ENCODE measurements around the gene EPHB6. TPM values are rescaled to one million over a fixed set of nuclear protein-coding genes. Genes with fewer than 3 reads are reported as not detected.

Gene EPHB6
- polyA plus RNA-seq, 1 donor from 2014 or later: 25.3 TPM

DNA sequence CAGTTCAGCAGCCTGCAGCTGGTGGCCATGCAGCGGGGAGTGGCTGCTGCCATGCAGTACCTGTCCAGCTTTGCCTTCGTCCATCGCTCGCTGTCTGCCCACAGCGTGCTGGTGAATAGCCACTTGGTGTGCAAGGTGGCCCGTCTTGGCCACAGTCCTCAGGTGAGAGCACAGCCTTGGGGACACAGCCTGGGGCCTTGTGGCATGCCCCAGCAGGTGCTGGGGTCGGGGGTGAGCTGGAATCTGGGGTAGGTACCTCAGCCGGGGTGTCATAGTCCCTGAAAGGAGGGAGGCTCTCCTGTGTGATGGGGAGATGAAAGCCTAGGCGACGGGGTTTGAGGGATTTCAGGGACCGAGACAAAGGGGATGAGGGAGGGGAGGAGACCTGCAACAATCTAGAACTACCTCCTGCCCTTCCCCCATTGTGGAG is 14.1 kb downstream of the EPHB6 start:
- no peaks in the 10 kb centered on the region for H3F3A ChIP-seq (ENCODE audit: insufficient read depth, low read length, poor library complexity, severe bottlenecking)
- H2AFZ ChIP-seq (ENCODE audit: low read depth, low read length): no peak overlapping the region
- H3K9me3 ChIP-seq (ENCODE audit: low read length): no peaks in the 10 kb centered on the region
- H3K27me3 ChIP-seq (ENCODE audit: insufficient read depth, low read depth, low read length): no peaks in the 10 kb centered on the region
- no peak overlapping the region for H3K9ac ChIP-seq (ENCODE audit: low read length)
- H4K20me1 ChIP-seq (ENCODE audit: insufficient read depth): no peaks in the 10 kb centered on the region
- H3K27ac ChIP-seq (ENCODE audit: low read length): no peak overlapping the region
- H3K4me2 ChIP-seq (ENCODE audit: low read length): no peak overlapping the region
- no peak for TF ChIP-seq SMC3 (conservative IDR thresholded peaks at IDR 0.05; ENCODE audit: poor library complexity)
- no peak for TF ChIP-seq REST (IDR thresholded peaks at IDR 0.05; ENCODE audit: borderline replicate concordance)
- TF ChIP-seq, protein P1, sequence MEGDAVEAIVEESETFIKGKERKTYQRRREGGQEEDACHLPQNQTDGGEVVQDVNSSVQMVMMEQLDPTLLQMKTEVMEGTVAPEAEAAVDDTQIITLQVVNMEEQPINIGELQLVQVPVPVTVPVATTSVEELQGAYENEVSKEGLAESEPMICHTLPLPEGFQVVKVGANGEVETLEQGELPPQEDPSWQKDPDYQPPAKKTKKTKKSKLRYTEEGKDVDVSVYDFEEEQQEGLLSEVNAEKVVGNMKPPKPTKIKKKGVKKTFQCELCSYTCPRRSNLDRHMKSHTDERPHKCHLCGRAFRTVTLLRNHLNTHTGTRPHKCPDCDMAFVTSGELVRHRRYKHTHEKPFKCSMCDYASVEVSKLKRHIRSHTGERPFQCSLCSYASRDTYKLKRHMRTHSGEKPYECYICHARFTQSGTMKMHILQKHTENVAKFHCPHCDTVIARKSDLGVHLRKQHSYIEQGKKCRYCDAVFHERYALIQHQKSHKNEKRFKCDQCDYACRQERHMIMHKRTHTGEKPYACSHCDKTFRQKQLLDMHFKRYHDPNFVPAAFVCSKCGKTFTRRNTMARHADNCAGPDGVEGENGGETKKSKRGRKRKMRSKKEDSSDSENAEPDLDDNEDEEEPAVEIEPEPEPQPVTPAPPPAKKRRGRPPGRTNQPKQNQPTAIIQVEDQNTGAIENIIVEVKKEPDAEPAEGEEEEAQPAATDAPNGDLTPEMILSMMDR (IDR thresholded peaks at IDR 0.05; ENCODE audit: poor library complexity, severe bottlenecking): no peak
- no peak for TF ChIP-seq EZH2 (IDR thresholded peaks at IDR 0.05; ENCODE audit: borderline replicate concordance, insufficient read depth, low read length, poor library complexity, severe bottlenecking)
- no peak for TF ChIP-seq MXI1 (conservative IDR thresholded peaks at IDR 0.05; ENCODE audit: poor library complexity, severe bottlenecking)
- no peak for TF ChIP-seq EP300 (conservative IDR thresholded peaks at IDR 0.05; ENCODE audit: poor library complexity, severe bottlenecking)
- TF ChIP-seq POLR2AphosphoS5 (IDR thresholded peaks at IDR 0.05): no peak
- H3K36me3 ChIP-seq (ENCODE audit: insufficient read depth, low read length): no peaks in the 10 kb centered on the region
- H3K4me3 ChIP-seq (ENCODE audit: low read length): no peak overlapping the region
- H3K79me2 ChIP-seq (replicated peaks; ENCODE audit: insufficient read depth, low read length): no peaks in the 10 kb centered on the region
- no peaks in the 10 kb centered on the region for H3K9me2 ChIP-seq (ENCODE audit: insufficient read depth, low read length)

- Histone ChIP-seq H3K79me2 (replicated peaks; ENCODE audit: insufficient read depth, low read length) (no peaks in the 10 kb centered on the region), H3K36me3 (ENCODE audit: insufficient read depth, low read length) (no peaks in the 10 kb centered on the region), H2AFZ (ENCODE audit: low read depth, low read length) (no peak overlapping the region), H4K20me1 (ENCODE audit: insufficient read depth) (no peaks in the 10 kb centered on the region), H3K4me2 (ENCODE audit: low read length) (no peak overlapping the region), H3F3A (ENCODE audit: insufficient read depth, low read length, poor library complexity, severe bottlenecking) (no peaks in the 10 kb centered on the region), H3K9me3 (ENCODE audit: low read length) (no peaks in the 10 kb centered on the region), H3K4me3 (ENCODE audit: low read length) (no peak overlapping the region), H3K9ac (ENCODE audit: low read length) (no peak overlapping the region), H3K9me2 (ENCODE audit: insufficient read depth, low read length) (no peaks in the 10 kb centered on the region), H3K27ac (ENCODE audit: low read length) (no peak overlapping the region), H3K27me3 (ENCODE audit: insufficient read depth, low read depth, low read length) (no peaks in the 10 kb centered on the region)
- TF ChIP-seq RAD21 (conservative IDR thresholded peaks at IDR 0.05) (no peak), TAF1 (IDR thresholded peaks at IDR 0.05; ENCODE audit: low read depth) (no peak), EP300 (conservative IDR thresholded peaks at IDR 0.05; ENCODE audit: poor library complexity, severe bottlenecking) (no peak), EZH2 (IDR thresholded peaks at IDR 0.05; ENCODE audit: borderline replicate concordance, insufficient read depth, low read length, poor library complexity, severe bottlenecking) (no peak), MXI1 (conservative IDR thresholded peaks at IDR 0.05; ENCODE audit: poor library complexity, severe bottlenecking) (no peak), POLR2AphosphoS5 (IDR thresholded peaks at IDR 0.05) (no peak), REST (IDR thresholded peaks at IDR 0.05; ENCODE audit: borderline replicate concordance) (no peak), SMC3 (conservative IDR thresholded peaks at IDR 0.05; ENCODE audit: poor library complexity) (no peak)
- TF ChIP-seq, protein P1 (IDR thresholded peaks at IDR 0.05; ENCODE audit: poor library complexity, severe bottlenecking): no peak
Measured at GRCh38 chr7:142869434-142869833, 14.6 kb downstream of the EPHB6 start.

All from neural cell (in vitro differentiated cells).